Left ventricle myocardium inferior (tissue), 1 donor: ENCODE measurements around the gene IL34. TPM values are rescaled to one million over a fixed set of nuclear protein-coding genes. Genes with fewer than 3 reads are reported as not detected.

Experiments used
- DNase-seq: peaks from one replicate; pipeline ENCODE4 v3.0.0-alpha.2; 2020
- H3K27ac ChIP-seq: fragments of 200-600 bp; replicated peaks from 2 replicates; pipeline ENCODE4 v1.8.0; 2021
- H3K27me3 ChIP-seq: fragments of 200-600 bp; 2 replicates; pipeline ENCODE4 v1.8.0; 2021; ENCODE audit warnings: low read depth
- H3K36me3 ChIP-seq: fragments of 200-600 bp; 2 replicates; pipeline ENCODE4 v1.8.0; 2021
- H3K4me1 ChIP-seq: fragments of 200-600 bp; 2 replicates; pipeline ENCODE4 v1.8.0; 2021
- H3K4me3 ChIP-seq: fragments of 200-600 bp; 2 replicates; pipeline ENCODE4 v1.8.0; 2021; ENCODE audit warnings: mild to moderate bottlenecking, moderate library complexity
- H3K9me3 ChIP-seq: fragments of 200-600 bp; replicated peaks from 2 replicates; pipeline ENCODE4 v1.8.0; 2021
- intact Hi-C: fragments of 100-400 bp; cut with micrococcal nuclease; formaldehyde crosslinking; loops from one replicate; pipeline ENCODE4 v1.11.0; 2022
- total RNA-seq: library from RNA; stranded (reverse); fragmentation: NEBNext Ultra II Directional; extraction: Animal tissue kit (Norgen Biotek cat#: 25700); gene quantifications from one replicate; pipeline ENCODE4 v1.2.1, GENCODE V29; 2021
- TF ChIP-seq, protein P1 (sequence below): fragments of 200-600 bp; IDR thresholded peaks from 2 replicates; pipeline ENCODE4 v1.8.0; 2021; ENCODE audit warnings: antibody characterized with exemption, mild to moderate bottlenecking, borderline replicate concordance
- donor health status: DM: no; HTN: yes; CAD: no; lungs with severe emphysema.

IL34 gene
- total RNA-seq, 1 donor from 2014 or later = 2.1 TPM

DNA sequence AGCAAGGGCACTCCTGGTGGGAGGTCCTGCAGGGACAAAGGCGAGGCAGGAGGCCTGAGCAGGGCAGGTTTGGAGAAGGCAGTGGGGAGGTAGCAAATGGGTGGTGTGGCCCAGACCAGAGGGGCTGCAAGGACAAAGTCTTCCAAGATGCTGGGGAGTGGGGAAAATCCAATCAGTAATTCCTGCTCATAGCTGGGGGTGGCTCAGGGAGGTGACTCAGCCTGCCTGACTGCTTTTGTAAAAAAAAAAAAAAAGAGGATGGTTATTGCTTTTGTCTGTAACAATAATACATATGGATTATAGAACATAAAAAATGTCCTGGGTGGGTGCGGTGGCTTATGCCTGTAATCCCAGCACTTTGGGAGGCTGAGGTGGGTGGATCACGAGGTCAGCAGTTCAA, 5.2 kb downstream of the IL34 start:
- Histone ChIP-seq H3K4me1 (peaks cover 18% of the 10 kb centered on the region), H3K27ac (no peak overlapping the region), H3K9me3 (no peaks in the 10 kb centered on the region), H3K36me3 (no peaks in the 10 kb centered on the region), H3K4me3 (no peak overlapping the region), H3K27me3 (no peaks in the 10 kb centered on the region)
- no peak for DNase-seq
- TF ChIP-seq, protein P1, sequence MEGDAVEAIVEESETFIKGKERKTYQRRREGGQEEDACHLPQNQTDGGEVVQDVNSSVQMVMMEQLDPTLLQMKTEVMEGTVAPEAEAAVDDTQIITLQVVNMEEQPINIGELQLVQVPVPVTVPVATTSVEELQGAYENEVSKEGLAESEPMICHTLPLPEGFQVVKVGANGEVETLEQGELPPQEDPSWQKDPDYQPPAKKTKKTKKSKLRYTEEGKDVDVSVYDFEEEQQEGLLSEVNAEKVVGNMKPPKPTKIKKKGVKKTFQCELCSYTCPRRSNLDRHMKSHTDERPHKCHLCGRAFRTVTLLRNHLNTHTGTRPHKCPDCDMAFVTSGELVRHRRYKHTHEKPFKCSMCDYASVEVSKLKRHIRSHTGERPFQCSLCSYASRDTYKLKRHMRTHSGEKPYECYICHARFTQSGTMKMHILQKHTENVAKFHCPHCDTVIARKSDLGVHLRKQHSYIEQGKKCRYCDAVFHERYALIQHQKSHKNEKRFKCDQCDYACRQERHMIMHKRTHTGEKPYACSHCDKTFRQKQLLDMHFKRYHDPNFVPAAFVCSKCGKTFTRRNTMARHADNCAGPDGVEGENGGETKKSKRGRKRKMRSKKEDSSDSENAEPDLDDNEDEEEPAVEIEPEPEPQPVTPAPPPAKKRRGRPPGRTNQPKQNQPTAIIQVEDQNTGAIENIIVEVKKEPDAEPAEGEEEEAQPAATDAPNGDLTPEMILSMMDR = no peak
- intact Hi-C loops = loop anchor here (5.0 kb wide), 1 partner anchor 124 kb away; no protein-coding TSS in a partner anchor

DNA sequence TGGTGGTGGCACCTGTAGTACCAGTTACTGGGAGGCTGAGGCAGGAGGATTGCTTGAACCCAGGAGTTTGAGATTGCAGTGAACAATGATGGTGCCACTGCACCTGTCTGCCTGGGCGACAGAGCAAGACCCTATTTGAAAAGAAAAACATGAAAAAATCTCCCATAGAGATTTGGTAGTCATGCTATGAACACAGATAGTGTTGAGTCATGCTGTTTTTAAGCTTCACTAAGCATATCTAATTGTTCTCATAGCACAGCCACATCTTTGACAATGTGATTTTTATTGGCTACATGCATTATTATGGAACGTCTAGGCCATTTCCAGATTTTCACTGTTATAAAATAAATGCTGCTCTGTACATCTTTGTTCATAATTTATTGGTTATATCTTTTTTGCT, 6.0 kb downstream of the IL34 start:
- Histone ChIP-seq H3K4me3 (no peak overlapping the region), H3K27ac (no peak overlapping the region), H3K9me3 (no peaks in the 10 kb centered on the region), H3K36me3 (no peaks in the 10 kb centered on the region), H3K27me3 (no peaks in the 10 kb centered on the region), H3K4me1 (peaks cover 10% of the 10 kb centered on the region)
- DNase-seq = no peak
- intact Hi-C loops = loop anchor here (5.0 kb wide), 1 partner anchor 125 kb away; no protein-coding TSS in a partner anchor
- TF ChIP-seq, protein P1 = no peak

DNA sequence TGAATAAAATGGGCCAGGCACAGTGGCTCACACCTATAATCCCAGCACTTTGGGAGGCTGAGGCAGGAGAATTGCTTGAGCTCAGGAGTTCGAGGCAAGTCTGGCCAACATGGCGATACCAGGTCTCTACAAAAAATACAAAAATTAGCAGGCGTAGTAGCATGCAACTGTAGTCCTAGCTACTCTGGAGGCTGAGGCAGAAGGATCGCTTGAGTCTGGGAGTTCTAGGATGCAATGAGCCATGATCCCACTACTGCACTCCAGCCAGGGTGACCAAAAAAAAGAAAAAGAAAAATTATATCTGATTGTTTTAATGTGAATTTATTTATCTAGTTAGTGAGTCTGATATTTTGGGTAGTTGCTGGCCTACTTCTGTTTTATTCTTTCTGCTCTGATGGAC, 7.0 kb downstream of the IL34 start:
- H3K4me1 ChIP-seq = peaks cover 10% of the 10 kb centered on the region

DNA sequence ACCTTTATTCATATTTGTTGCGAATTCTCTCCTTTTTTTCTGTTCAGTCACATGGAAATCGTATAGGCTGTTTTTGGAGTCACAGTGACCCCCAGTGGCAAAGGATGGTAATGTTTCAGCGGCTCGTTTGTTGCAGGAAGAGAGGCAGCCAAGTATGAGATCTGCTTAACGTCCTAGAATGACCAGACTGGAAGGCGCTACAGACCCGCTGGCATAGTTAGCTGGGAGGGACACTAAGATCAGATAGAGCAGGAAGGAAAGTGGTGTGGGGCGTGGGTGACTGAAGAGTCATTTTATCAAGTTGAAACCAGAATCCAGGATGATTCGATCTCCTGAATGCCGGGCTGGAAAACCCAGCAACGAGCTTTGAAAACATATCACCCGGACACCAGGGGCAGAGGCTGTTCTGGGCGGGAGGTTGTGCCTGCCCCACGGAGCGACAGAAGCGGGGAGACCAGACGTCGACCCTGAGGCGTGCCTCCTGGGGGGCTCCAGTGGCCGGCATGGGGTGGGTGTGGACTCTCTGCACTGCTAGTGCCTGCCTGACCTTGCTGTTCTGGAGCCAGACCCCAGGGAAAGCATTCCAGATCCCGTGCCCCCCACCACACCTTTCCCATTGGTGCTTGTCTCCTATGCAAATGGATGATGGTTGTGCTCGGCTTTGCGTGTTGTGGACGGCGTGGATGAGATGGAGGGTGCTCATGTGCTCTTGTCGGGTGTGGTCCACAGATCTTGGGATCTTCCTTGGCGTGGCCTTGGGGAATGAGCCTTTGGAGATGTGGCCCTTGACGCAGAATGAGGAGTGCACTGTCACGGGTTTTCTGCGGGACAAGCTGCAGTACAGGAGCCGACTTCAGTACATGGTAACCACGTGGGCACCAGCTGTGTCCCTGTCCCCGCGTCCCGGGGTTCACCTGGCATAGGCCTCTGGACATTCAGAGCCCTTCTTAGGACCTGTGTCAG, 7.7 kb downstream of the IL34 start:
- peak; percentile 79 for DNase-seq
- H3K4me1 ChIP-seq = peaks cover 10% of the 10 kb centered on the region
- no peaks in the 10 kb centered on the region for H3K36me3 ChIP-seq
- H3K27me3 ChIP-seq = no peaks in the 10 kb centered on the region
- intact Hi-C loops = loop anchor here (5.0 kb wide), 1 partner anchor 127 kb away; no protein-coding TSS in a partner anchor
- H3K9me3 ChIP-seq = no peaks in the 10 kb centered on the region
- H3K4me3 ChIP-seq = peak overlapping the region; percentile 58
- TF ChIP-seq, protein P1 = peak; percentile 94
- H3K27ac ChIP-seq = peak overlapping the region; percentile 61

More for the DNA sequence above, 7.0 kb downstream of the IL34 start:
- H3K27ac ChIP-seq = no peak overlapping the region
- H3K27me3 ChIP-seq = no peaks in the 10 kb centered on the region
- TF ChIP-seq, protein P1 = no peak
- no peaks in the 10 kb centered on the region for H3K9me3 ChIP-seq
- no peak overlapping the region for H3K4me3 ChIP-seq
- intact Hi-C loops = loop anchor here (5.0 kb wide), 1 partner anchor 126 kb away; no protein-coding TSS in a partner anchor
- no peaks in the 10 kb centered on the region for H3K36me3 ChIP-seq
- no peak for DNase-seq

DNA sequence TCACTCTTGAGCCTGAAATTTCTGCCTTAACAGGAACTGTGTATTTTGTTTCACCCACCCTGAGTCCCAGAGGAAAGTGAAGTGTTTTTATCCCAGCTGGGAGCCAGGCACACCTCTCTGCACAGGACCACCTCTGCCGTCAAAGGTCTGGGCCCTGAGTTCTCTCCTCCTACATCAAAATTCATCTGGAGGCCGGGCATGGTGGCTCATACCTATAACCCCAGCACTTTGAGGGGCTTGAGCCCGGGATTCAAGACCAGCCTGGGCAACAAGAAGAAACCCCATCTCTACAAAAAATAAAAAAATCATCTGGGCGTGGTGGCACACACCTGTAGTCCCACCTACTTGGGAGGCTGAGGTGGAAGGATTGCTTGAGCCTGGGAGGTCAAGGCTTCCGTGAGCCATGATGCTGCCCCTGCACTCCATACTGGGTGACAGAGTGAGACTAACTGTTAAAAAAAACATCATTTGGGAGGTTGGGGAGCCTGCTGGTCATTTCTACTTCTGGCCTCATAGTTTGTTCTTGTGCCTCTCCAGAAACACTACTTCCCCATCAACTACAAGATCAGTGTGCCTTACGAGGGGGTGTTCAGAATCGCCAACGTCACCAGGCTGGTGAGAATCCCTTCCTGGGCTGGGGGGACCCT, 9.8 kb downstream of the IL34 start:
- Histone ChIP-seq H3K4me1 (peaks cover 10% of the 10 kb centered on the region), H3K36me3 (no peaks in the 10 kb centered on the region), H3K9me3 (no peaks in the 10 kb centered on the region), H3K4me3 (no peak overlapping the region), H3K27ac (no peak overlapping the region), H3K27me3 (no peaks in the 10 kb centered on the region)
- TF ChIP-seq, protein P1 = no peak
- no peak for DNase-seq
- intact Hi-C loops = no loop called here
